GM19438 (cell line): Measurements from ENCODE around the gene LEKR1.
A peak's percentile ranks its signal among the peaks of the same experiment; 100 is the strongest.
"Not testable (repeated sequence)": the region's sequence is repeated elsewhere in the genome, so short reads cannot be mapped to it uniquely, and the experiment has no call there.

Source experiments
- ATAC-seq: cut with Tn5 transposase; IDR thresholded peaks from one replicate; pipeline ENCODE4 v1.9.1; 2021; ENCODE audit warnings: low read depth; ENCODE audit not compliant: unreplicated experiment

LEKR1 gene

DNA sequence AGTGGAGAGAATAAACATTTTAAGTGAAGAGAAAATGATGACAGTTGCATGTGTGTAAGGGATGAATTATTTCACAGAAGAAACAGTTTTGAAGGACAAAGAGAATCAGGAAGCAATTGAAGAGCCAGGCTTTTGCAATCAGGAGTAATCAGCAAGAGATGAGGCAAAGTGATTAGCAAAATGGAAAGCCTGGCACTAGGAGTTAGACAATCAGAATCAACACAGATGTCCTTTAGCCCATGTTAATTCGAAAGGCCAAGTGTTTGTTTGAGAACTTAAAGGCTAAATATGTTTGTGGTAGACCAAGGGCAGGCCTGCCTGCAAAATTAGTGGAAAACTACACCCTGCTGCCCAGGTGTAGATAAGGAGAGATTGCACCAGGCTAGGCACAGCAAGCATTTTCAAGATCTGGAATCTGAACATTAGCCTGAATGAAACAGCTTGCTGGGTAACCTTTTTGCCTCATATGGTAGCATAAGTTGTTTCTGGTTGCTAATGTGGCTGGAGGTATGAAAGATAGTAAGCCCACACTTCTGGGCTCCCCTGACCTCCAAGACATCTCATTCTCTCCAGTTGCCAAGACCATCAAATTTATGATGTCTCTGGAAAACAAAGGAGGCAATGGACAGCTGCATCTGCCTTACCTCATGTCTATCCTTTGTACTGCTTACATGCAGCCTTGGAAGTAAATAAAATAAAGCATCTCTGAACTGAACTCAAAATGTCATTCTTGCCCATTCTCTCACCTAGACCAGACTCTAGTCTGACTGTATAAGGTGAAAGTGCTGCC, 22.0 kb upstream of the LEKR1 start:
- ATAC-seq = no peak

DNA sequence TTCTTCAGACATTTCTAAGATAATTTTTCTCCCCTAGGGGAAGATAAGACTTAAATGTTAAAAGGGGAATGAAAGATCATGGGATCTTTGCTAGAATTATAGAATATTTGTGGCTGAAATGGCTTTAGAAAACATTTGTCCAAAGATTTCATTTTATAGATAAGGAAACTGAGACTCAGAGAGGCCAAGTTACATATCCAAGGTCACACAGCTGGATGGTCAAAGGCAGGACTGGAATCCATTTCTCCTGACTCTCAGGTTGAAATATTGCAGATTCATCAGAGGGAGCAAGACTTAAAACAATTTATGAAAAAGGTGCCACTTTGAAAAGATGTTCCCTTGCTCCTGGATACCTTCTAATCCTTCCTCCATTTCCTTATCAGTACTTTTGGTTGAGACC, 19.5 kb upstream of the LEKR1 start:
- no peak for ATAC-seq

DNA sequence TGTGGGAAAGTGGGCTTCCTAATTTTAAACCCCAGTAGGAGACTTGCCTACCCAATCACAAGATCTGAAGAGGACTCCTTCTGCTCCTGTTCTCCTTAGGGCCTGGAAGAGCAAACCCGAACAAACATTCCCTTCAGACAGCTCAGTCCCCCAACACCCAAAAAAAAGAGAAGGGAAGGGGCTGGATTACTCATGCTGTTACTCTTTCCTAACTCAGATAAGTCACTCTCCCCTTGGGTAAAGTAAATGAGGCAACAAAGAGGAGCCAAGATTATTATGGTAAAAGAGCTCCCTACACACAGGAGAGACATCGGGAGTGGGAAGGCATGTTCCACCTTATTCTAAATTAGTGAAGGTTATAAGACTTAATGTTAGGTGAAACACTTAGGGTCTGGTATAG, 18.1 kb upstream of the LEKR1 start:
- no peak for ATAC-seq

DNA sequence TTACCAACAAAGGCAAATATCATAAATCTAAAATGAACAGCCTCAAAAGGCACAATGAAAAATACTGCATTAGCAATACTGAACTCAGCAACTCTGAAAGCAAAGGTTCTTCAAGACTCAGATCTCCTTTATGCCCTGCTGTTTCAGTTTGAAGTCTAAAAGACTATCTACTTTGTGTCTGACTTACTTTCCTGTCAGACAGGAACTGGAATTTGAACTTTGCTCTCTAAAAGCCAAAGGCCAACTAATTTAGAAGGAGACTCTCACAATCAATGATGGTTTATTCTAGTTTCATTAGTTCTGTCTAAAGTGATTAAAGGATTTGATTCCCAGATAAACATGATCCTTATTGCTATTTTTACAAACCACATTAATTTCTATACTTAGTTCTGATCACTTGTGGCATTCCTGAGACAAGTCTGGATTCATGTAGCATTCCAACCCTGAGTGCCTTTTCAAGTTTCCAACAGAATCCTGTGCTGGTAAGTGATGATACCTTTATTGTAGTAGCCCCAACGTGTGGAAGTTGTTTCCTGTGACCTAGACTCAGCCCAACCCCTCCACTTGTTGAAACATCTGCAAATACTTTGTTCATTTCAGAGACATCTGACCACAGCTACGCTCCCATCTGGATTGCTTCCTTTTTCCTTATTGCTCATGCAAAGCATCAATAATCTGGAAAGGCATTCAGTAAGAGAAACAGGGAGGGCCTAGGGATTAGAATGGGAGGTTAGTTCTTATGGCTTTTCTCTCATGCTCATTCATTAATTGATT, 14.9 kb upstream of the LEKR1 start:
- no peak for ATAC-seq

DNA sequence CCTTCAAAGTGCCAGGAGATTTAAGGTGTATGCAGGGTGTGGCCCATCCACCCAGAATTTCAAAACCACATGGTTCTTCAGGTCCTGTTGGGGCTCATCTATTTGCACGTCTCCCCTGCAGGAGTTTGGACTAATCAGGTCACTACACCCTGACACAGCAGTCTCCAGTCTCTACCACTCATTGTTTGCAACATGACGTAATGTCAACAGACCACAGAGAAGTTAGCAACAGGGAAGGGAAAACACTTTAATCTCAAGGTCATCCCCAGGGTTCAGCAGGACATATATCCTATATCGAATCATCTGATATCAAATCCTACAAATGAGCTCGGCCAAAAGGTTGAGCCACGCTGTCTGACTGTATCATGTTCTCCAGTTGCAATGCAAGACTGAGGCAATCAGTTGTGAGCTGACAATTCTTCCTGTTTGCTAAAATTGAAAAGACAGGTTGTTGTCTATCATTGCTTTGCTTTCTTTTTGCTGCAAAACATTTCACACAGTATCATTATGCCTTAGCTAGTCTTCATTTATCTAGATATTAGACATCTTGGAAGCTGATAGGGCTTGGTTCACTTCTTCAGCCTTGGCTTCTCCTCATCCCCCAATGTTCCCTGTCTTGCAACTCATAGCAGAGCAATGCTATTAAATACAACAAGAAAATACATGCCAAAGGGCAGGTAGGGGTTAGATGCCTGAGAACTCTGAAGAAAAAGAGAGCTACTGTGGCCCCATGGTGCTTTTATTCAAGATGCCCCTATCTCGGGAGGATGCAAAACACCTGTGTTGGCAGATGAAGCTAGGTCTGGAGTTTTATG, 13.4 kb upstream of the LEKR1 start:
- ATAC-seq = no peak

DNA sequence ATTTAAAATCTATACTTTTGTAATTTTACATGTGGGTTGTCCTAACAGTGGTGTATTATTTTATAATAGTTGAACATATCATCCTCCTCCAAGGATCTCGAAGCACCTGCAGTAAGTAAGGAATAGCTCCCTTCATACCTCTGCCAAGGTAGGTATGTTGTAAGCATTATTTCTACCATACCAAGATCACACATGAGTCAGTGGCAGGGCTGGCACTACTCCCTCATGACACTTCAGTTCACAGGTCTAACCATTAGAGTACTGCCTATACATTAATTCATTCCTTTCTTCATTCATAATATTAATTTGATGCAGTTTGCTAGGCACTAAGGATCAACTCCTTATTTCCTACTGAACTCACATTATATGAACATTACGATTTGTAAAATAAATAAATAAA, 11.9 kb upstream of the LEKR1 start:
- ATAC-seq = no peak

DNA sequence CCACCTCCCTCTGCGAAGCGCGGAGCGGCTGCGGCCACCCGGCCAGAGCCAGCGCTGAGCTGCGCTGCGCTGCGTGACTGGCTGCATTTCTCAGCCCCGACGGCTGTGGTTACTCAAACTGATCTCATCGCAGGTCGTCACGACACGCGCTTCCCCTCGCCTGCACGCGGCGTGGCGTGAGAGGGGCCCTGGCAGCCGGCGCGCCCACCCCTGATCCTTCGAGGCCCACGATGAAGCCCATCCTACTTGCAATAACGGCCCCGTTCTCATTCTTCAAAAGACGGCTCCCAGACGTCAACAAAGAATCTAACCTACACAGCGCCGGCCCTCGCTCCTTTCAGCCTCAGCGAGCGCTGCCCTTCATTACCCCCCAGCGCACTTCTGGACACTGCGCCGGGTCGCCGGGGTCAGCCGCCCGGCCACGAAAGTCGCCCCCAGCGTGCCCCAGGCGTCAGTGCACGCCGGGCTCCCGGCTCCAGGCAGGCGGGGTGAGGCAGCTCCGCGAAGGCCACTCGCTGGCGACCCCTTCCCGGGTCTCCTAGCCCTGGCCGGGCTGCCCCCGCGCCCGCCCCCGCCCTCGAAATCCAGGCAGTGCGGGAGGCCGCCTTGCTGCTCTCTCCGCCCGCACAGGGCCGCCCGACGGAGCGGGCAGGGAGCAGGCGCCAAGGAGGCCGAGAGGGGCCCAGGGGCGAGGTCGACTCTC, 9.9 kb upstream of the LEKR1 start:
- peak; percentile 27 for ATAC-seq

DNA sequence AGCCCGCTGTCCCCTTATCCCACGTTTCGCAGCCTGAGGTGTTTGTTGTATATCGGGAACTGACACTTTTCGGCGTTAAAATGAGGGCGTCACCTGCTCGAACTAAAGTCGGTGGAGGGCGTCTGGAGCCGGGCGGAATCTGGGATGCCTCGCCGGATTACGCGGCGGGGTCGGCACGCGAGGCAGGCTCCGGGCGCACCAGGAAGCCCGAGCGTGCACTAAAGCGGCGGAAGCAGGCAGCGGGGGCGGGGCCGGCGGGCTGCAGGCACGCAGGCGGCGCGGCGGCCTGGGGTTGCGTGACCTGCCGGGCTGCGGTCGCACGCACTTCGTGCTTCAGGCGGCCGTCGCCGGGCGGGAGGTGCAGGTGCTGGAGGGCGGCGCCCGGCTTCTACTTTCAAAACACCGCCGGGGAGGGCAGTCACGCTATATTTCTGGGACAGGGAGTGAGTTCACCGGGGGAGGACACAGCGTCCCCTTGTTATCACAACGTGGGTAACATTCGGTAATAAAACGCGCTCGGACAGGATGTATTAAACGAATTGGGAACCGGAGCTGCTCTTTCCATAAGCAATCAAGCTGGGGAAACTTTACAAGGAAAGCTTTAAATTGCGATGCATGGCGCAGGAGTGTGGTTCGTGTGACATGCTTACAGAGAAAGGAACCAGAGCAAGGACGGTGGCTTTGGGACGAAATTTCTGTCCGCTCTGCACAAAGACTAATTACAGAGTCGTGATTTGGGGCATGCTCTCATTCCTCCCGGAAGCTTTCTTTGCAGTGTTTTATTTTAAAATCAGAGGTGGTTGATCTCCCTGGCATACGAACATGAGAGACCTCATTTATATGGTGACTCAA, 9.1 kb upstream of the LEKR1 start:
- peak; percentile 64 for ATAC-seq

DNA sequence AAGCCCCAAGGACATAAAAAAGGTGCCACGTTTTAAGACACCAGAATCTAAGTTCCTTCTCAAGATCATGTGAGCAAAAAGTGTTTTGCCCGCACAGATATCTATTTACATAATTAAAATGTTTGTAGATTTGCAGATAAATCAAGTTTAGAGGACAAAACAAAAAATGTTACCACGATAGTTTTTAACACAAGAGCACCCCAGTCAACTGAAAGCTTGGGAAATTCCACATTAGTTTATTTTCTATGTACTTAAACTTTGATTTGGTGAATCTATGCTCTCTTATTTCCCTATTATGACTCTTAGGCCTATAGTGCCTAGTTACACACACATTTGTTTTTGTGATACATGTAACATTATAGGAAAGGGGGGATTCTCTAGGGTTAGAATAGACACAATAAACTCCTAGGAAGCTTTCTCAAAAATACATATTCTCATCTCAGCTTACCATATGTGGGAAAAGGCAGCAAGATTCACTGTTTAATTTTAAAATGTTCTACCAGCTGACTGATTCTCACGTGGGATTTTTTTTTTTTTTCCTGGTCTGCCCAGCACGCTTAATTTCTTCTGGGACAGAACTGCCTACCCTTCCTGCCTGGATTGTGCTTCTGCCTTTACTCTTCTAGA, 8.4 kb upstream of the LEKR1 start:
- no peak for ATAC-seq

DNA sequence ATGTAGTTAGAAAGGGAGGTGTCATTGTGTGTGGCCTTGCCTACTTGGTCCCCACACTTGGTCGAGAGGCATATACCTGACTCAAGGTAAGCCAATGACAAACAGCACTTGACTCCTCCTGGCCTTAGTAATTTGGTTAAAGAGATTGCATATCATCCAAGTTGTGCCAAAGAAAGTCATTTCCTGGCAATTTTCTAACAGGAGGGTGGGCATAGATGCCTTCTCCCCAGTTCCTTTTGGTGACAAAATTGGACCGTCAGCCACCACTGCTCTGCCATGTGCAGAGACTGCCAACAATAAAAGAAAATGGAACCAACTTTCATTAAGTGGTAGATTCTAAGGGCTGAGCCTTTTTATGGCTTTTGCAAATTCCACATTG, 7.9 kb upstream of the LEKR1 start:
- ATAC-seq = no peak

DNA sequence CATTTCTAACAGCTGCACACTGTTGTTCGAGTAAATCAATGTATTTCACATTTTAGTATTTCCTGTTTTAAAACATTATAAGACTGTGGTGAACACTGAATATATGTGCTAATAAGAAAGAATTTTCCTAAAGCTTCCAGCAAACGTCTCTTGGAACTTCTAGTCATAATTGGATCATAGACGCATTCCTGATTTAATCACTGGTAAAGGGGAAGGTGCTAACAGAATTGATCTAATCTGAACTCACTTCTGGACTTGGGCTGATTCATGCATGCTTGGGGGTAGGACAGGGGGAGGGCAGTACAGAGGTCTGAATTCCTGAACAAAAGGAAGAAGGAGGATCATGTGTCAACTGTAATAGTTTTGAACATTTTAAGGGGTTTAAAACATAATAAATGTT, 7.3 kb upstream of the LEKR1 start:
- no peak for ATAC-seq

DNA sequence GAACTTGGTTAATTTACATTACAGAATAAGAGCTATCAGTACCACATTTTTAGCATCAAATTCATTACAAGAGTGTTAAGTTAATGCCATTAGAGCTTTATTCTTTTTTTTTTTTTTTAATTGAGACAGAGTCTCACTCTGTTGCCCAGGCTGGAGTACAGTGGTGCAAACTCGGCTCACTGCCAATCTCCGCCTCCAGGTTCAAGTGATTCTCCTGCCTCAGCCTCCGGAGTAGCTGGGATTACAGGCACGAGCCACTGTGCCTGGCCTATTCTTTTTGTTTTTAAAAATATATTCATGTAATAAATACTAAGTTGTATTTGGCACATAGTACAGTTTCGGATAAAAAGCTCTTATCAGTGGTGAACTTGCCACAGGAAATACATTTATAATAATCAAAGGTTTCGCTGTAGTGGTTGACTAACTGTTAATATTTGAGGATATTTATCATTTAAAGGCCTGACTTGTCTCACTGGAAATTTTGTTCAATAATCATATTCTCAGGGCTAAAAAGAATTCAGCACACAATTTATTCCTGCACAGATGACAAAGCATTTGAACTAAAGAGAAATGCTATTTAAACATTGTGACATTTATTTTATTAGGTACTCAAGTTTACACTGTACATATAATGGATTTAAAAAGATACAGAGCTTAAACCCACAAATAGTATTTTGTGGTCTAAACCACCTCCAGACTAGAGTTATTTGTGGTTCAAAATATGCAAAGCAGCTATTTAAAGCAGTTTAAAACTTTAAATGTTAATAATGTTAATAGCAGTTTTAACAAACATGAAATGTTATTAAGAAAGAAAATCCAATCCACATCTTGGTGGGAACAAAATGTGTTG, 6.1 kb upstream of the LEKR1 start:
- ATAC-seq = no peak

DNA sequence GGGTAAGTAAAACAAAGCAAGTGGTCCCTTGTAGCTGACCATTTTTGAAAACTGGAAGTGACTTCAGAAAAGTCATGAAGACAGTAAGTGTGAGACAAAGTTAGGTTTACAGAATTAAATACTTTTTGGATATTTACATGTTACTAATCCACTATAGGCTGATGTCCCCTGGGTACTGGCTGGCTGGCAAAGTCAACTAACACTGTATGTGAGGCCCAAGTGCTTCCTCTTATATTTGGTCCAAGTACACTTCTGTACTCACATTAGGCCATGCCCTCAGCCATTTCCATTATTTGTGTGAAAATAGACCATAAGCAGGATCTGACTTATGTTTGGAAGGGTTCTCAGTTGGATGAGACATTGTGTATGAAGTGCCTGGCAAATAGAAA, 5.5 kb upstream of the LEKR1 start:
- ATAC-seq = no peak

DNA sequence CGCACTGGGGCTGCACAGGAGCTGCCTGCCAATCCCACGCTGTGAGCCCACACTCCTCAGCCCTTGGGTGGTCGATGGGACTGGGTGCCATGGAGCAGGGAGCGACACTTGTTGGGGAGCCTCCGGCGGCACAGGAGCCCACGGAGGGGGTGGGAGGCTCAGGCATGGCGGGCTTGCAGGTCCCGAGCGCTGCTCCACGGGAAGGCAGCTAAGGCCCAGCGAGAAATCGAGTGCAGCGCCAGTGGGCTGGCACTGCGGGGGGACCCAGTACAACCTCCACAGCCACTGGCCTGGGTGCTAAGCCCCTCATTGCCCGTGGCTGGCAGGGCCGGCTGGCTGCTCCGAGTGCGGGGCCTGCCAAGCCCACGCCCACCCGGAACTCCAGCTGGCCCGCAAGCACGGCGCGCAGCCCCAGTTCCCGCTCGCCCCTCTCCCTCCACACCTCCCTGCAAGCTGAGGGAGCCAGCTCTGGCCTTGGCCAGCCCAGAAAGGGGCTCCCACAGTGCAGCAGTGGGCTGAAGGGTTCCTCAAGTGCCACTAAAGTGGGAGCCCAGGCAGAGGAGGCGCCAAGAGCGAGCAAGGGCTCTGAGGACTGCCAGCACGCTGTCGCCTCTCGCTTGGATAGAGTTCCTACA, 3.4 kb upstream of the LEKR1 start:
- ATAC-seq = not testable (repeated sequence)

DNA sequence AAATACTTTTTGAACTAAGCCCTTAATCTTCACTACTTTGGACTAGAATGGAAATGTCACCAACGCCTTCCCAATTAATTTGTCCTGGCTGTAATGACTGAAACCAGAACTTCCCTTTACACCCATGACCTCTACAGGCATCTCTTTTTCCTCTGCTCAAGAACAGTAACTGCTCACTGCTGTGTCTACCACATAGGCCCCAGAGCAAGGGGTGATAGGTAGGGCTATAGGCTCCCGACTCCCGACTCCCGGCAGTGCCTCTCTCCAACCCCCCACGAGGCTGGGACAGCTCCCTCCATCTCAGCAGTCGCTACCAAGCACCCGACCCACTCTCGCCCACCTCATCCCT, 384 bp upstream of the LEKR1 start:
- ATAC-seq = peak; percentile 60

DNA sequence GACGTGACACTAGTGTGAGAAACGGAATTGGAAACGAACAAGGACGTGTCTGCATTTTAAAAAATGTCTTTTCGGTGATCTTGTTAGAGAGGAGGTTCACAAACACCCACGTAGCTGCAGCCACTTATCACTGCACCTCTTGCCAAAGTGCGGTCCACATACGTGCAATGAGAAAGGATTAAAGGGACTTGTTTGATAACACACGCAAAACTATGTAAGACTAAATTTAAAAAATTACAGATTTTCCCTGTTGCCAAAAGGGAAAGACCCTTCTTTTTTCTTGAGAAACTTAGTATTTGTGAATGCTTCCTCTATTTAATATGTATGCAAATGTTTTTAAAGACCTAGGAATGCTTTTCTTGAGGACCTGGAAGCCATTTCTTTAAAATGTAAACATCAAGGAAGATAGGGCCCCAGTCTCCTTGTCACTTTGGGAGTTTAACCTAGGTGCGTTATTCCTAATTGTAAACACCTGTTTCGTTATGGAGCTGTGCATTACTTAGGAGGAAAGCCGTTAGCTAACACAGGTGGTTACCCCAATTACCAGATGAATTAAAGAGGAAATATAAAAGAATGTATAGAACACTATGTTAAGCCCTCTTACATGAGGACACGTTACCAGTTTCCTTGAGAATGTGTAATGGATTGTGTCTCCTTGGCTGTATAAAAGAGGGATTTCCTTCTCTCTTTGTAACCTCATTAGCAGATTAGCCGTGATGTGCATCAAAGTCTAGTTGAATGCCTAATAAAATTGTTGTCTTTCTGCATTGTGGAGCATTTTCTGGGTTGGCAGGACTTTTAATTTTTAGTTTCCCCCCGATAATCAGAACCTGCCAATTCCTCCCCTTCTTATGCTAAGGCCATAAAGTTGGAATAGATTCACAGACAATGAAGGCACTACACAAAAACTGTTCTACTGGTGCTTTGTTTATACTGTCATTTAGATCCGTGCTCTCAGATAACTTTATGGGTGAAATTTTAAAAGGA, 1.0 kb downstream of the LEKR1 start:
- ATAC-seq = no peak

DNA sequence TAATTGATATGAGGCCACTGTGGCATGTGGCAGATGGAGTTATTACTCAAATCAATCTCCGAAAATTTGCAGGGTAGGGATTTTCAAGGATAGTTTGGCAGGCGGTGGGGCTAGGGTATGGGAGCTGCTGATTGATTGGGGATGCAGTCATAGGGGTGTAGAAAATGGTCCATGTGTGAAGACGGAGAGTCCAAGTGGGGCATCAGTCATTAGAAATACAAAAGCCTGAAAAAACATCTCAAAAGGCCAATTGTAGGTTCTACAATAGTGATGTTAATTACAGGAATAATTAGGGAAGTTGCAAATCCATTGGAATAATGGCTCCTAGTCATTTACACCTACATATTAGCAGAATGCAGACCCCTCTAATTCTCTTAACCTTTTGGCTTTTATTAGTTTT, 4.9 kb downstream of the LEKR1 start:
- ATAC-seq = no peak
